Heart left ventricle (tissue), 16 donors: ENCODE data around the gene LRIG1. TPM values are rescaled to one million over a fixed set of nuclear protein-coding genes. Genes with fewer than 3 reads are reported as not detected.

Experiments used
- ATAC-seq, 4 donors: fragments of 200-7000 bp; cut with Tn5 transposase; one replicate each; pipeline ENCODE4 v1.9.1; 2020 to 2022; ENCODE audit warnings: moderate library complexity in 4 of 4, mild to moderate bottlenecking in 3 of 4, moderate number of reproducible peaks in 1 of 4
- DNase-seq, 5 donors: peaks; one replicate each; pipeline ENCODE4 v3.0.0-alpha.2; 2020
- H3K27ac ChIP-seq, 12 donors: fragments of 200-600 bp; sonication (generic) in 4 of 12; one replicate each; pipeline versions ENCODE4 v1.5.0 to v1.8.0; 2016 to 2022; ENCODE audit warnings: mild to moderate bottlenecking in 2 of 12
- H3K27me3 ChIP-seq, 9 donors: fragments of 200-600 bp; sonication (generic) in 2 of 9; one replicate each; pipeline versions ENCODE4 v1.5.1 to v1.8.0; 2016 to 2022; ENCODE audit warnings: mild to moderate bottlenecking in 3 of 9
- H3K36me3 ChIP-seq, 9 donors: fragments of 200-600 bp; sonication (generic) in 2 of 9; one replicate each; pipeline versions ENCODE4 v1.5.0 to v1.8.0; 2018 to 2022; ENCODE audit warnings: mild to moderate bottlenecking in 2 of 9
- H3K4me1 ChIP-seq, 12 donors: fragments of 200-600 bp; sonication (generic) in 4 of 12; one replicate each; pipeline versions ENCODE4 v1.5.0 to v1.8.0; 2016 to 2022; ENCODE audit warnings: mild to moderate bottlenecking in 3 of 12
- H3K4me3 ChIP-seq, 12 donors: fragments of 200-600 bp; sonication (generic) in 4 of 12; one replicate each; pipeline versions ENCODE4 v1.5.0 to v1.8.0; 2017 to 2022; ENCODE audit warnings: mild to moderate bottlenecking in 9 of 12, moderate library complexity in 4 of 12
- H3K9me3 ChIP-seq, 12 donors: fragments of 200-600 bp; sonication (generic) in 4 of 12; one replicate each; pipeline versions ENCODE4 v1.5.0 to v1.8.0; 2016 to 2022; ENCODE audit warnings: mild to moderate bottlenecking in 1 of 12
- POLR2A ChIP-seq, 2 donors: fragments of 450-650 bp; IDR thresholded peaks; one replicate each; pipeline ENCODE4 v1.6.1; 2017; ENCODE audit warnings: antibody characterized with exemption in 2 of 2, mild to moderate bottlenecking in 2 of 2, moderate library complexity in 2 of 2
- WGBS, 4 donors: extraction: QIAGEN DNeasy Blood & Tissue Kit in 2 of 4; methylation state at CpG; one replicate each; pipeline versions ENCODE4 v1.1.5 to v1.1.7; 2013 to 2018; 5-methylcytosine and 5-hydroxymethylcytosine counted together
- intact Hi-C, 10 donors: fragments of 100-400 bp; cut with DNase I; formaldehyde crosslinking; loops; one replicate each; pipeline versions ENCODE4 v1.11.1 to v1.14.2; 2022
- polyA plus RNA-seq, 2 donors: library from polyadenylated mRNA; stranded (reverse); fragments of 200-250 nt; gene quantifications; one replicate each; pipeline ENCODE4 v1.2.3, GENCODE V29; 2013
- total RNA-seq, 9 donors: library from RNA; depleted of rRNA in 2 of 9; stranded (reverse); fragments of >200 nt in 2 of 9; fragmentation: NEBNext Ultra II Directional in 3 of 9; extraction: Animal tissue kit (Norgen Biotek cat#: 25700) in 3 of 9; gene quantifications; one replicate each; pipeline versions ENCODE4 v1.1.0 to v1.2.4, GENCODE V29; 2016 to 2023
- TF ChIP-seq, protein P1 (sequence below), 12 donors: fragments of 200-600 bp; sonication (generic) in 4 of 12; IDR thresholded peaks; one replicate each; pipeline versions ENCODE4 v1.5.0 to v1.8.0; 2018 to 2022; ENCODE audit warnings: antibody characterized with exemption in 12 of 12, mild to moderate bottlenecking in 5 of 12
- donor health status: ischemic (EF 13 %, LVEDD 7.1; RV severe dilation, severe dysfunction).
- donor health status: healthy with polysubstance abuse.
- donor health status: DM: no; HTN: yes; CAD: no.
- donor health status: DM: no; HTN: no; CAD: no.
- donor health status: ischemic (EF 25% LVEDD 6.9; RV normal size, moderate dysfunction).
- donor health status: ischemic (EF 25% LVEDD 5.7; RV mildly dilated, moderate dysfunction).
- donor health status: healthy.
- donor health status: DM: yes; HTN: yes; CAD: no.
- donor health status: ischemic (EF 35%, LVEDD 5.7; RV mildly dilated, moderate dysfunction).
- donor health status: nonischemic (EF 11% LVEDD 7.7; RV severe dilation, severe dysfunction).
- donor health status: DM: yes; HTN: yes; CAD: no.
- donor health status: PGD.
- donor health status: ischemic (EF 29% LVEDD 5.4; RV normal size, mild dysfunction).
- donor health status: nonischemic (EF 23%, LVEDD 6.1; RV moderate dilation, normal function).

LRIG1 gene
- total and polyA plus RNA-seq, 11 donors: 42.3 to 161 (median 88.8) TPM

DNA sequence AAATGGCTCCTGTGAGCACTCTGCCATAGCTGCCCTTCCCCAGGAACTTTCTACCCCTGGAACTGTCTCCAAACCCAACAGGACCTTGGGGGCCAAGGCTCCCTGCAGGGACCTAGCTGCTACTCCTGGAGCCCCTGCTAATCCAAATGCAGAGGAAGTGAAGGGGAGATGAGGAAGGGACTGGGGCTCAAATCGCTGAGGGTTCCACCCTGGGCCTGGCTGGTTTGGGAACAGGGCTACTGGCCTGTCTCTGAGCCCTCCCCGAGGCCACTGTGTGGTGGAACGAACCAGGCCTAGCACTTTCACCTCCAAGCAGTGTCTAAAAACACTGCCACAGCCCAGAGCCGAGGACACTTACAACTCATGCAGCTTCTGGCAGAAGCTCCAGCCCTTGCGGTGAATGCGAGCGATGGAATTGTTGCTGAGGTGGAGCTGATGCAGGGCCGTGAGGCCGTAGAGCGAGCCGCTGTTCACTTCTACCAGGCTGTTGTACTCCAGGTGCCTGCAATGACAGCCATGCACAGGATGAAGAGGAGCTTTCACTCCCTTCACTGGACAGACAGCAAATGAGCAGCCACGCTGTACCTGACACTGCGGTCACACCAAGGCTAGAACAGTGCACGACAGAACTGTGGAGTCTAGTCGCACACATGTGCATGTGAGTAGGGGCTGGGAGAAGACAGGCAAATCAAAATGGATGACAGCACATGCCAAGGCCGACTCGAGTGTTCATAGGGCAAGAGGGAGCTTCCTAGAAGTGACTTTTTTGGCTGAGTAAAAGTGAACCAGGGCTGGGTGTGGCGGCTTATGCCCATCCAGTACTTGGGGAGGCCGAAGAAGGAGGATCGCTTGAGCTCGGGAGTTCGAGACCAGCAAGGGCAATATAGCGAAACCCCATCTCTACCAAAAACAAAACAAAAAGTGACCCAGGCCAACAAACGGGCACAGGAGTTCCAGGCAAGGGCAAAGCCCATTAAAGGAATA, 90.8 kb downstream of the LRIG1 start:
- H3K4me1 ChIP-seq: peaks cover 4 to 96% (median 50%) of the 10 kb centered on the region in 12 donors
- no peak for TF ChIP-seq POLR2A (IDR thresholded peaks at IDR 0.05)
- TF ChIP-seq, protein P1, sequence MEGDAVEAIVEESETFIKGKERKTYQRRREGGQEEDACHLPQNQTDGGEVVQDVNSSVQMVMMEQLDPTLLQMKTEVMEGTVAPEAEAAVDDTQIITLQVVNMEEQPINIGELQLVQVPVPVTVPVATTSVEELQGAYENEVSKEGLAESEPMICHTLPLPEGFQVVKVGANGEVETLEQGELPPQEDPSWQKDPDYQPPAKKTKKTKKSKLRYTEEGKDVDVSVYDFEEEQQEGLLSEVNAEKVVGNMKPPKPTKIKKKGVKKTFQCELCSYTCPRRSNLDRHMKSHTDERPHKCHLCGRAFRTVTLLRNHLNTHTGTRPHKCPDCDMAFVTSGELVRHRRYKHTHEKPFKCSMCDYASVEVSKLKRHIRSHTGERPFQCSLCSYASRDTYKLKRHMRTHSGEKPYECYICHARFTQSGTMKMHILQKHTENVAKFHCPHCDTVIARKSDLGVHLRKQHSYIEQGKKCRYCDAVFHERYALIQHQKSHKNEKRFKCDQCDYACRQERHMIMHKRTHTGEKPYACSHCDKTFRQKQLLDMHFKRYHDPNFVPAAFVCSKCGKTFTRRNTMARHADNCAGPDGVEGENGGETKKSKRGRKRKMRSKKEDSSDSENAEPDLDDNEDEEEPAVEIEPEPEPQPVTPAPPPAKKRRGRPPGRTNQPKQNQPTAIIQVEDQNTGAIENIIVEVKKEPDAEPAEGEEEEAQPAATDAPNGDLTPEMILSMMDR (IDR thresholded peaks at IDR 0.05): no peak
- no peaks in the 10 kb centered on the region for H3K27me3 ChIP-seq
- ATAC-seq (no peak), DNase-seq (peak in 1 of 5 donors; percentile 25)
- H3K9me3 ChIP-seq: no peaks in the 10 kb centered on the region
- no peak overlapping the region for H3K4me3 ChIP-seq
- H3K27ac ChIP-seq: peak overlapping the region in 9 of 12 donors; percentile 26 to 84 (median 70)
- 87 to 94% (median 90%) methylated on average over 21 to 24 of the region's 24 CpGs for WGBS, 4 donors
- intact Hi-C loops: loop anchor here (2.0 to 10.0 kb wide), 8 partner anchors 19 to 407 kb away; partner anchors contain the start of gene LRIG1 (in 6 of the 10)
- H3K36me3 ChIP-seq: peaks cover 0 to 87% (median 56%) of the 10 kb centered on the region in 9 donors

DNA sequence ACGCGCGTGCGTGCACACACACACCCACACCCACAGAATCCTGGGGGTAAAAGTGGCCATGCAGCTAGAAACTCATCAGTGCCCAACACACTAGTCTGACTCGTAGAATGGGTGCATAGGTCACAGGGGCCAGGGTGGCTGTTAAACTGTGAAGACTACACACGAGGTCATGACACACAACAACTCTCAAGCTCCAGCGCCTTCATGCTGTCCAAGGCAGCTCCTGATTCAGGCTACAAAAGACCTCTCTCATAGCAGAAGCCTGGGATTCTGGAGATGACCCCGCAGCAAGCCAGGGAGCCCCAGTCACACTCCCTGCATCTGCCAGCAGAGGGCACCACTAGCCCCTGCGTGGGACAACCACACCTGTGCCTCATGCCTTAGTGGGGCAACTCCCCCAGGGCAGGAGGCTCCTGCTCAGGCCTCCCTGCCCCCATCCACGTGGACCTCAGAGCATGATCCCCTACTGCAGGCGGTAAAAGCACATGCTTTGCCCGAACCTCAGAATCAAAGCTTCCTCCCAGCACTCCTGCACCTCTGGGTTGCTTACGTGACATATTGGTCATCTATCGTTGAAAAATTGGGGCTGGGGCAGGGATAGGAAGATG, 93.1 kb downstream of the LRIG1 start:
- 51 to 66% (median 57%) methylated on average over 9 to 14 of the region's 14 CpGs for WGBS, 4 donors
- H3K4me1 ChIP-seq: peaks cover 4 to 90% (median 48%) of the 10 kb centered on the region in 12 donors
- peak in 3 of 4 donors; percentile 48 to 57 (median 57) for ATAC-seq
- peaks cover 0 to 93% (median 62%) of the 10 kb centered on the region in 9 donors for H3K36me3 ChIP-seq
- no peak overlapping the region for H3K4me3 ChIP-seq
- peak; percentile 71 to 87 (median 77) for DNase-seq
- H3K27ac ChIP-seq: peak overlapping the region in 5 of 12 donors; percentile 57 to 82 (median 73)
- H3K27me3 ChIP-seq: no peaks in the 10 kb centered on the region
- TF ChIP-seq POLR2A (IDR thresholded peaks at IDR 0.05): no peak
- TF ChIP-seq, protein P1 (IDR thresholded peaks at IDR 0.05): peak; percentile 89 to 96 (median 93)
- intact Hi-C loops: loop anchor here (1.0 to 10.0 kb wide), 7 partner anchors 90 to 410 kb away; partner anchors contain the start of gene LRIG1 (in 6 of the 10)
- H3K9me3 ChIP-seq: no peaks in the 10 kb centered on the region

DNA sequence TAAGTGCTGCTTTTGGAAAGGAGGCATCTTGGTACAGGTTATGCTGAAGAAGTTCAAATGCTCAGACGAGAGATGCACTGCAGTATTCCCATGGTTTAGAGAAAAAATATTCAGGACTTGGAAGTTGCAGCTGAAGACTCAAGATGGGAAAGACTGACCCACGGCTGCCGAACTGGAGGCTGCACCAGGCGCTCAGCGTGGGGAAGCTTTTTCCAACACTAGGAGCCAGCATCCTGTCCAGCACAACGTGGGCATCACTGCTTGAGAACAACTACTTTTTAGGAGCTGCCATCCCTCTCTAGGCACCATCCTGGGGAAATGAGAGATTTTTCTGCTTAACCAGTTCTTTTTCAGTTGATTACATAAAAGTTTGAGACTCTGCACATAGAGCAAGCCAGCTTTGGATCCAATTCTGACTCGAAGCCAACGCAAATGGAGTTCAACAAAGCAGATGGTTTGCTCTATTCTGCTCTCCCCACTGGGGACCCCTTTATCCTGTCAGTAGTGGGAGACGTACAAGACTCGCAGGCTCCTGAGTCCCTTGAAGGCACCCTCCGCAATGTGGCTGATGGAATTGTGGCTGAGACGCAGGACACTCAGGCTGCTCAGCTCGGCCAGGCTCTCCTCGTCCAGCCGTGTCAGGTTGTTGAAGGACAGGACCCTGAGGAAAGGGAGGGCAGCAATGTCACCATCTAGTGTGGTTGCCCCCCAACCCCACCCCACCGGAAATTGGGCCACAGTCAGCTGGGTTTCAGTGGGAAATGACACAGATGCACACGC, 93.8 kb downstream of the LRIG1 start:
- intact Hi-C loops: loop anchor here (1.0 to 10.0 kb wide), 7 partner anchors 90 to 410 kb away; partner anchors contain the start of gene LRIG1 (in 5 of the 10)
- TF ChIP-seq, protein P1 (IDR thresholded peaks at IDR 0.05): no peak
- no peak for TF ChIP-seq POLR2A (IDR thresholded peaks at IDR 0.05)
- Histone ChIP-seq H3K27ac (peak overlapping the region in 10 of 12 donors; percentile 24 to 81 (median 66)), H3K9me3 (no peaks in the 10 kb centered on the region), H3K4me3 (no peak overlapping the region), H3K36me3 (peaks cover 0 to 88% (median 56%) of the 10 kb centered on the region in 9 donors), H3K27me3 (no peaks in the 10 kb centered on the region), H3K4me1 (peaks cover 4 to 88% (median 46%) of the 10 kb centered on the region in 12 donors)
- 75 to 86% (median 78%) methylated on average over 14 to 17 of the region's 17 CpGs for WGBS, 4 donors
- ATAC-seq (no peak), DNase-seq (peak in 1 of 5 donors; percentile 27)
